ENCODE measurements around the gene RHO.
"Not testable (repeated sequence)": the region's sequence is repeated elsewhere in the genome, so short reads cannot be mapped to it uniquely, and the experiment has no call there.

The RHO gene

GRCh38 chr3:129492691-129493090, 35.7 kb upstream of the RHO start:
- DNase-seq (ENCODE audit: insufficient read length, low spot score) (no peak), FAIRE-seq (no peak)
- no peak for TF ChIP-seq POLR2A (IDR thresholded peaks at IDR 0.05; ENCODE audit: low read depth, low read length)

- no peak for TF ChIP-seq POLR2A (IDR thresholded peaks at IDR 0.05; ENCODE audit: low read depth, low read length)
- DNase-seq (ENCODE audit: insufficient read length, low spot score): no peak
- no peak for FAIRE-seq
Measured at GRCh38 chr3:129493206-129493605, 35.2 kb upstream of the RHO start.

GRCh38 chr3:129494499-129494898, 33.9 kb upstream of the RHO start:
- FAIRE-seq; DNase-seq (ENCODE audit: insufficient read length, low spot score): not testable (repeated sequence)

GRCh38 chr3:129495006-129495639, 33.3 kb upstream of the RHO start:
- peak; percentile 88 for FAIRE-seq

GRCh38 chr3:129497876-129498275, 30.6 kb upstream of the RHO start:
- FAIRE-seq; DNase-seq (ENCODE audit: insufficient read length, low spot score): not testable (repeated sequence)

More at GRCh38 chr3:129495006-129495639, 33.3 kb upstream of the RHO start:
- DNase-seq (ENCODE audit: insufficient read length, low spot score): not testable (repeated sequence)

- not testable (repeated sequence) for DNase-seq (ENCODE audit: insufficient read length, low spot score)
- peak; percentile 81 for FAIRE-seq
Measured at GRCh38 chr3:129498603-129499488, 29.6 kb upstream of the RHO start.

- not testable (repeated sequence) for FAIRE-seq; DNase-seq (ENCODE audit: insufficient read length, low spot score)
Measured at GRCh38 chr3:129499604-129500333, 28.7 kb upstream of the RHO start.

GRCh38 chr3:129500334-129500658, 28.1 kb upstream of the RHO start:
- TF ChIP-seq POLR2A (IDR thresholded peaks at IDR 0.05; ENCODE audit: low read depth, low read length): no peak
- FAIRE-seq (no peak), DNase-seq (ENCODE audit: insufficient read length, low spot score) (no peak)

GRCh38 chr3:129501630-129502029, 26.8 kb upstream of the RHO start:
- no peak for FAIRE-seq
- no peak for DNase-seq (ENCODE audit: insufficient read length, low spot score)
- no peak for TF ChIP-seq POLR2A (IDR thresholded peaks at IDR 0.05; ENCODE audit: low read depth, low read length)

- DNase-seq (ENCODE audit: insufficient read length, low spot score) (no peak), FAIRE-seq (no peak)
- TF ChIP-seq POLR2A (IDR thresholded peaks at IDR 0.05; ENCODE audit: low read depth, low read length): no peak
Measured at GRCh38 chr3:129502641-129503408, 25.6 kb upstream of the RHO start.

GRCh38 chr3:129503471-129504291, 24.8 kb upstream of the RHO start:
- DNase-seq (ENCODE audit: insufficient read length, low spot score): peak; percentile 40
- no peak for FAIRE-seq
- no peak for TF ChIP-seq POLR2A (IDR thresholded peaks at IDR 0.05; ENCODE audit: low read depth, low read length)

GRCh38 chr3:129504471-129505100, 23.9 kb upstream of the RHO start:
- TF ChIP-seq POLR2A (IDR thresholded peaks at IDR 0.05; ENCODE audit: low read depth, low read length): no peak
- DNase-seq (ENCODE audit: insufficient read length, low spot score) (no peak), FAIRE-seq (no peak)

GRCh38 chr3:129505341-129505740, 23.1 kb upstream of the RHO start:
- no peak for TF ChIP-seq POLR2A (IDR thresholded peaks at IDR 0.05; ENCODE audit: low read depth, low read length)
- FAIRE-seq (no peak), DNase-seq (ENCODE audit: insufficient read length, low spot score) (no peak)
